KOPT-K1 (cell line): ENCODE data around the gene KCNK10.

ENCODE experiments used
- H3K27ac ChIP-seq: fragments of 200-600 bp; sonication (generic); 2 replicates; pipeline ENCODE4 v1.5.1; 2016; ENCODE audit warnings: antibody characterized with exemption, mild to moderate bottlenecking, low read depth, low read length; ENCODE audit not compliant: poor library complexity, severe bottlenecking
- H3K36me3 ChIP-seq: fragments of 200-600 bp; sonication (generic); 2 replicates; pipeline ENCODE4 v1.5.1; 2017; ENCODE audit warnings: antibody characterized with exemption, mild to moderate bottlenecking, low read length, moderate library complexity; ENCODE audit not compliant: insufficient read depth
- H3K9me3 ChIP-seq: fragments of 200-600 bp; sonication (generic); 2 replicates; pipeline ENCODE4 v1.5.1; 2017; ENCODE audit warnings: antibody characterized with exemption, low read length, mild to moderate bottlenecking; ENCODE audit not compliant: insufficient read depth, poor library complexity, severe bottlenecking

The KCNK10 gene

DNA sequence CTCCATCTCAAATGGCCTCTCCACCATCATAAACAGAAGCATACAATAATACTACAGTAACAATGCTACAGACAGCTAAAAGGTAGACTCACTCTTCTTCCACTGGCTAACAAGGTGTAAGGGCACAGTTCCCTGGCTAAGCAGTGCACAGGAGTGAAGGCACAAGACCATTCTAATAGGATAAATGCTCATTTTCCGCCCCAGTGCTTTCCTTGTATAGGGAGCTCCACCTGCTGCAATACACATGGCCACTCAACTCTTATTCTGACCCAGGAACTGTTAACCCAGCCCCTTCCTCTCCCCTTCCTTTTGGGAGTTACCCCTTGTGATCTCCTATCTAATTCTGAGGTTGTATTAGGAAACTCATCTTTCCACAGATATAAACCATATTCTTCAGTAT is 124.6 kb downstream of the KCNK10 start:
- Histone ChIP-seq H3K27ac (no peak overlapping the region), H3K36me3 (no peaks in the 10 kb centered on the region), H3K9me3 (no peaks in the 10 kb centered on the region)

DNA sequence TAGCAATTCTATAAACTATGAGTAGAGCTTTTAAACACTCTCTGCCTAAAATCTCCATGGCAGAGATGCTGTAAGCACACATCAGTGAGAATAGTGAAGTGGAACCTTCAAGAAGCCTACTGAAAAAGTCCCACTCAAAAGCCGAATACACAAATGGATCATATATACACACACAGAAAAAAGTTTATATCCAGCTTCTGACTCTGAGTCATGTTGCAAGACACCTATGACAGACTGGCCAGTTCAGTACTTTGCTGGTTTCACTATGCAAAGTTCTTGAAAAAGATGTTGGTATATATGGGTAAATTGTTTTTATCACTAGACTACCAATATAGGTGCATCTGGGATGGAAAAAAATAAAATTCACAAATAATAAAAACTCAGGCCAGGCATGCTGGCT is 126.1 kb downstream of the KCNK10 start:
- H3K27ac ChIP-seq, result no peak overlapping the region
- H3K9me3 ChIP-seq, result no peaks in the 10 kb centered on the region

DNA sequence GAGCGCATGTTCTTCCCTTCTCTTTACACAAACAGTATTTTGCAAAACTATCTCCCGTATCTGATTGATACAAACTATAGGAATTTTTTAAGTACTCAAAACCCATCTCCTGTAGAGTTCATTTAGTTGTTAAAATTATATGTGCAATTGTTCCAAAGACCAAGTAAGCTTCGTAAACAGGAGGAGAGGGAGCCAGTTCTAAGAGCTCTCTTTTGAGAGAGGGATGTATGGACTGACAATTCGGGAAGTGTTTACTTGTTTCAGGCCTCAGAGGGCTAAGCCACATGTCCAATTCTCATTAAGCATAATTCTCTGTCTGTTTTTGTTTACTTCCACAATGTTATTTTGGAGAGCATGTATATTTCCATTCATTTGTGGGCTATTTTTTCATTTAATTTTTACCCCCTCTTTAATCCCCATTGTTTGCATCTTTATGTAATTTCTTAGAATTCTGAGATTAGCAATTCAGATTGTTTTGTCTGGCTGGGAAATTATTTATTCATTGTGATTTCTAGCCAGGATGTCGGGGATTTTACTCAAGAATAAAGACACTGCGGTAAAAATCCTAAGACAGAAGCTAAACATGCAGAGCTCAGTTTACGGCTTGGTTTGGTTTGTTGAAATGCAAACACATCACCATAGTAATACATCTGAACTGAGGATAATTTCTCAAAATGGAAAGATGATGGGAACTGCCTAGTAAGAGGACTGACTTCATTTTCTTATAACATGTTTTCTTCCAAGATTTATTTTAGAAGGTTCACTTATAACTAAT is 126.8 kb downstream of the KCNK10 start:
- no peak overlapping the region for H3K27ac ChIP-seq
- no peaks in the 10 kb centered on the region for H3K9me3 ChIP-seq
- H3K36me3 ChIP-seq, result no peaks in the 10 kb centered on the region

More for the DNA sequence above, 126.1 kb downstream of the KCNK10 start:
- no peaks in the 10 kb centered on the region for H3K36me3 ChIP-seq

DNA sequence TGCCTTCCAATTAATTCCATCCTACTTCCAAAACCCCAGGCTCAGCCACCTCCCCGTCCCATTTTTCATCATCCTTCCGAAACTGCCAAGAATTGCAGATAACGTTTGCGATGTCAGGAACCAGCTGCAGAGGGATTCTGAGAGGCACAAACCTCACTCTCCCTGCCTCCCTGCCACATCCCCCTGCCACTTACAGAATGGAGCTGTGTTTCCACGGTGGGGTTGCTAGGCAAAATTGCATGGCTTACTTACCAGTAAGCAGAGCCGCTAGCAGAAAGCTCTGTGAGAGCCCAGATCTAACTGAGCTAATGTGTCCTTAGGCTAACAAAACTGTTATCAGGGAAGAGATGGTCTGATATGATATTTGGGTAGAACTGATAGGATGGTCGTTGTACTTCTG is 127.4 kb downstream of the KCNK10 start:
- no peak overlapping the region for H3K27ac ChIP-seq
- H3K9me3 ChIP-seq, result no peaks in the 10 kb centered on the region

DNA sequence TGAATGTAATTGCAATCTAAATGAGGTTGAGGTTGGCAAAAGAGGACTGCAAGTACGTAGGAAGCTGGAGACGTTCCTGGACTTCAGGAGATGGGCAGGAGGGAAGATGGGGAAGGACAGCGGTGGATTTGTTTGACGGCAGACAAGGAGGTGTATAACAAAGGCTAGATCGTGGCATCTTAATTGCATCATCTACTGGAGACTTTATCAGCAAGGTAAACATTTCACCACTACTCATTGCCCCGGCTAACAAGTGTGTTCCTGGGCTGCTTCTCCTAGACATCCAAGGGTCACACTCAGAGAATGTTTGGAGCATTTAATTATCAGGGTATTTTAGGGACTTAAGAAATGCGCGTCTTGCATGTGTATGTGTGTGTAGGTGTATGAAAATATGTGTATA is 128.5 kb downstream of the KCNK10 start:
- Histone ChIP-seq H3K36me3 (no peaks in the 10 kb centered on the region), H3K27ac (no peak overlapping the region), H3K9me3 (no peaks in the 10 kb centered on the region)

More for the DNA sequence above, 127.4 kb downstream of the KCNK10 start:
- no peaks in the 10 kb centered on the region for H3K36me3 ChIP-seq

DNA sequence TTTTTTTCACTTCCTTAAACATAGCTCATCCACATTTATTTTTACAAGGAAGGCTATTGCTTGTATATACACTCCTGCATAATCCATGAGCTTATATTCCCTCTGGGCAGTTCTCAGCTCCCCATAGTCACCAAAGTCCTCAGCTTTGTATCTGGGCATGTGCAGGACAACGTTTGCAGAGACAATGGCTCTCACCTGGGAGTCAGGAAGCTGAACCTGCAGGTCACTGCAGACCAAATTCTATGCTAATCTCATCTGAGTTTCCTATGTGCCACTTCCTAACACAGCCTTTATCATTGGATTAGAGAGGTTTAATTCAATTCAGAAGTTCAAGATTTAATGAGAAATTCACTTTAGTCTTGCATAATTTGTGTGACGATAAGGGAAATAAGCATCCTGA is 131.5 kb downstream of the KCNK10 start:
- no peak overlapping the region for H3K27ac ChIP-seq

DNA sequence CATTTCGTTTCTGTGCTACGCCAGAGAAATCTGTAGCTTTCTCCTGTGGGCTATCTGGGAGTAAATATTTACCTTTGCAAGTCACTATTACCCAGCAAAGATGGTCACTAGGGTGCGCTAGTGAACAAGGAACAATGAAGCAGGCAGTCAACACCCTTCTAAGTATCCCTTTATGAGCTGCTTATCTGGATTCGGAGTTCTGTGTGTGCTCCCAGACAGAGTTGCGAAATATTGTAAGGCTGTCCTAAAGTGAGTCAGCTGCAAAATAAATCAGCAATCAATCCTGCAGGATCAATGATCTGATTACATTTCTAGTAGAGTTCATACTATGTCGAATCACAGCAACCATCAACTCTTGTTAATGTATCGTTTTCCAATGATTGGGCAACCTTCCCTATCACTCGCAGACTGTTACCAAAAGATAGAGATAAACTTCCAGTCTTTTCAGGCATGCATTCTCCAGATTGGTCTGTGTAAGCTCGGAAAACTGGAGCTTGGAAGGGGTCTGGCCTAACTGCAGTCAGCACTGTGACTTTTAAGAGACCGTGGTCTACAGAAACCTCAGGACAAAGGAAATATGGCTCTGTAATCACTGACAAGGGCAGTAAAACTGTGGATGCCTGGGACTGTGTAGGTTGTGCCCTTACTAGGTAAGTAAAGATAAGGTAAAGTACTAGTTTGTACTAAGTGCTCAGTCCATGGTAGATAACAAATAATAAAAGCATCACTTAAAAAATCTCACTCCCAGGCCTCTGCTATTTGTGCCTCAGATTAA is 133.5 kb downstream of the KCNK10 start:
- Histone ChIP-seq H3K36me3 (no peaks in the 10 kb centered on the region), H3K9me3 (no peaks in the 10 kb centered on the region), H3K27ac (no peak overlapping the region)

More for the DNA sequence above, 131.5 kb downstream of the KCNK10 start:
- H3K36me3 ChIP-seq, result no peaks in the 10 kb centered on the region
- no peaks in the 10 kb centered on the region for H3K9me3 ChIP-seq

DNA sequence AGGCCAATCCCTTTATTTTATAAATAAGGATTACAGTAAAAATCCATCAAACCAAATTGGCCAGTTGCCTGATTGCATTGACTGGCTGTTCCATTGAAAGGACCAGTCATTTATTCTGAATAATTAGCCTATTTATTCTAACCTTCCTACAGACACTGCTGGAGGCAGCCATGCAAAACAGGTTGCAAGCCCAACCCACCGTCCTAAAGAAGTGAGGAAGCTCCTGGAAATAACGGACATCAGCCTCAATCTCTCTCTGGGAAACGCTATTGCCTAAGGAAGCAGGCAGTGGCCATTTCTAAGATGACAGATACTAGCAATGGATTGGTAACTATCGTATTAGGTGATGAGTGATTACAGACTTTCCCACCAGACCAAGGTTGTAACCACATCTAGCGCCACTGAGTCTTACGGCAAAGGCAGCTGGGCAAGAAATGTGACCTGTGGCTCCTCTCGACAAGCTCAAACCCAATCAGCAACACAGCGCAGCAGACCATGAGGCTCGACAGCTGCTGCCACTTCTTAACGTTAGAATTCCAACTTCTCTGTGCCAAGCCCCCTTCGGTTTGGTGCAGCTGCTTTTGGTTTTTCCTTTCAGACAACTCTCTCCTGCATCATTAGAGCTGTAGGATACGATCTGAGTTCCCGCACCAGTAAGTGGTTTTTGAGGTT is 134.2 kb downstream of the KCNK10 start:
- no peaks in the 10 kb centered on the region for H3K9me3 ChIP-seq
- no peaks in the 10 kb centered on the region for H3K36me3 ChIP-seq
- no peak overlapping the region for H3K27ac ChIP-seq

DNA sequence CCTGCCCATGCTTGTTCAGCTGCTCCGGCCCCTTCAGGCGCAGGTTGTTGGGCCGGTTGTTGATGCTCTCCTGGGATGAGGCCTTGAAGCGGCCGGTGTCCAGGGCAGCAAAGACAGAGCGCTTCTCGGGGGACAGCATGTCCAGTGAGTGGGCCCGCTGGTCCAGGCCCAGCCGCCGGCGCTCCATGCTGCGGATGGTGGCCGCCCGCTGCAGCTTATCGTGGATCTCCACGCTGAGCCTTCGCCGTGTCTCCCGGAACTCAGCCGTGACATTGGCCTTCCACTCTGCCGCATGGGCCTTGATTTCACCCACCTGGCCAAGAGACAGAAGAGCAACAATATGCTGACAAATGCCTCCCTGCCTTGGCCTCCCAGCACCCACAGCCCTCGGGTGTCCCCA is 137.2 kb downstream of the KCNK10 start:
- Histone ChIP-seq H3K36me3 (no peaks in the 10 kb centered on the region), H3K27ac (no peak overlapping the region), H3K9me3 (no peaks in the 10 kb centered on the region)

DNA sequence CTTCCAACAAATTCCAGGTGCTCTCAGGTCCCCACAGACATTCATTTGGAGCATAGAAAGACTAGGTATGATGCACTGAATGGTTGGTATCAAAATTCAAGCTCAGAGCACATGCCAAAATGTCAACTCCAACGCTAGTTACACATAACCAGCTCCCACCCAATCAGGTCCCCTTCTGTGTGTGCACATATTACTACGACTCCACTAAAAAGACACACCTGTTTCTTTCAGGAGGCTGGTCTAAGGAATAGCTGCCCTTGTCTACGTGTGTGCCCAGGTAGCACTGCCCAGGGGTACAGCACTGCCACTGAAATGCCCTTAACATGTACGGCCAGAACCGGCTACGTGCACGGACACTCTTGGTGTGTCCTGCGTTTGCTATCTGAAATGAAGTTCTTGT is 138.1 kb downstream of the KCNK10 start:
- H3K9me3 ChIP-seq, result no peaks in the 10 kb centered on the region

DNA sequence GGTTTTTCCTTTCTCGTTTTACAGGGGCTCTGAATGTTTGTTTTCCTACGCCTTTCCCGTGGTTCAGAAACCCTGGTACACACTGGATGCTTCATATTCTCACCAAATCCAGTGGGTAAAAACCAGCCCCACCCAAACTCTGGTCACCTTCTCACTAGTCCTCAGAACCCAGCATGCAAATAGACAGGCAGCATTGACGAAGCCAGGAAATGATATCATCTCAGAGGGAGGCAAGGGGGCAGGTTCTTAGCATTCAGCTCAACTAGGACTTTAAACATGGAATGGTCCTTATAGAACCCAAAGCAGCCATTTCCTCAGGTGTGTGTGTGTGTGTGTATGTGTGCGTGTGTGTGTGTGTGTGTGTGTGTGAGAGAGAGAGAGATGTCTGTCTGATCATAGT is 142.0 kb downstream of the KCNK10 start:
- Histone ChIP-seq H3K9me3 (no peaks in the 10 kb centered on the region), H3K36me3 (no peaks in the 10 kb centered on the region), H3K27ac (no peak overlapping the region)

More for the DNA sequence above, 138.1 kb downstream of the KCNK10 start:
- no peak overlapping the region for H3K27ac ChIP-seq
- no peaks in the 10 kb centered on the region for H3K36me3 ChIP-seq

DNA sequence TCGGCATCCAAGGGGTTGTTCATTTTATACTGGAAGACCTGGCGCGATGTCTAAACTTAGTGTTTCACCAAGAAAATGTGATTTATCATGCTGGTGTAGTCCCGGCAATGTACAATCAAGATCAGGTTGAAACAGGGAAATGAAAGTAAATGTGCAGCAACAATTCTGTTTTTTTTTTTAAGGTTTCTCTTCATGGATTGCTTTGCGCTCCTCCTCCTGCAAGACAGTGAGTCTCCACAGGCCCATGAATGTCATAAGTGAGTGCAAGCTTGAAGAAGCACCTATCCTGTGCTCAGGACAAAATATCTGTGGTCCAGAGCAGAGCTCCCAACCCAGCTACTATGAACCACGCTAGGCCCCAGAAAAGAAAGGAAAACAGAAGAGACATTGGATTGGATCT is 143.4 kb downstream of the KCNK10 start:
- Histone ChIP-seq H3K36me3 (no peaks in the 10 kb centered on the region), H3K9me3 (no peaks in the 10 kb centered on the region), H3K27ac (no peak overlapping the region)

DNA sequence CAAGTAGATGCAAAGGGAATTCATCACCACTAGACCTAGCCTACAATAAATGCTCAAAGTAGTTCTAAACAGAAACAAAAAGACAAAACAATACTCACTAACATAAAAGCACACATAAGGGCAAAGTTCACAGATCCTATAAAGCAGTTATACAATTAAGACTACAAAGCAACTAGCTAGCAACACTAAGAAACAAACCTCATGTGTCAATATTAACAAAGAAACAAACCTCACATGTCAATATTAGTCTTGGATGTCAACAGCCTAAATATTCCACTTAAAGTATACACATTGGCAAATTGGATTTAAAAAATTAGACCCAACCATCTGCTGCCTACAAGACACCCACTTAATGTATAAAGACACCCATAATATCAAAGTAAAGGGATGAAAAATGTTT is 152.7 kb downstream of the KCNK10 start:
- H3K36me3 ChIP-seq, result no peaks in the 10 kb centered on the region
- H3K9me3 ChIP-seq, result peaks cover 8% of the 10 kb centered on the region
- H3K27ac ChIP-seq, result no peak overlapping the region

DNA sequence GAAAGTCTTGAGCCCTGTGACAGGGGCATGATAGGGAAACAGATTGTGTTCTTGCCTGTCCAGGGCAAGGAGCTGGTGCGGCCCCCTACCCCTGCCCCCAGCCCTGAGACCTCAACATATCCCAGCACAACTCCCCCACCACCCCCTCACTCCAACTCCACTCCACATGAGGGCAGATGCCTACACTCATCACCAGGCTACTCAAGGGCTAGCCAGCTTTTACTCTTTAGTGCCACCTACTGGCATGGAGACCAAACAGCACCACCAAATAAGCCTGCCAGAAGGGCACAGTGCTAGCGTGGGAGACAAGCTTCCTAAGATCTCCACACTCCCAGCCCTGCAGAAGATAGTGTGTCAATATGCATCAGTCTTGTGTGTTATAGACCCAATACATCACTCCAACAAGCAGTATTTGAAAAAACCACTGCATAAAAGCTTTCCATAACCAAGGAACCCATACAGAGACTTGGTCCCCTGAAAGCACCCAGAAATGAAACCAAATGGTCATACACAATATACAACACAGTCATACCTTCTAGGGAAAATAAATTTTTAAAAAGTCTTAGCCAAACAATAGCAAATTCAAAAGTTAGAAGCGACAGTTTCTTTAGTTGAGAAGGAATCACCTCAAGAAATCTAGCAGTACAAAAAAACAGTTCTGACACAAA is 154.4 kb downstream of the KCNK10 start:
- no peak overlapping the region for H3K27ac ChIP-seq
- H3K36me3 ChIP-seq, result no peaks in the 10 kb centered on the region
- peaks cover 8% of the 10 kb centered on the region for H3K9me3 ChIP-seq

DNA sequence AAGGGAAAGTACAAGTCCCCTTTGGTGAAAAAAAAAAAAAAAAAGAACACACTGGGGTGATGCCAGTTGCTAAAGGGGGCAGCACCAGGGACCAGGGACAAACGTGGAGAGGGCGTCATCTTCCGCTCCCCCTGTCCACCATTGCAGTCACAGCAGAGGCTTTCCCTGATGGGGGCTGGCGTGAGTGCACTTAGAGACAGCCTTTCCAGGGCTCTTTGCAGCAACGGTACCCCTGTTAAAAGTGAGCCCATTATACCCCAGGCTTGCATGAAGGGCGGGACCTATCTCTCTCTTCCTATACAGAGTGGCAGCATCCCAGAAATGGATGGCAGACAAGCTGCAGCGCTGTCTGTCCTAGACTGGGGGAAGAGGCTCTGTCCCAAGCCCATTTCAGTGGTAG is 155.0 kb downstream of the KCNK10 start:
- peaks cover 8% of the 10 kb centered on the region for H3K9me3 ChIP-seq
- H3K36me3 ChIP-seq, result no peaks in the 10 kb centered on the region
- no peak overlapping the region for H3K27ac ChIP-seq
